SK-N-DZ (cell line): Measurements from ENCODE around the gene DHDH.
"Not testable (repeated sequence)": the region's sequence is repeated elsewhere in the genome, so short reads cannot be mapped to it uniquely, and the experiment has no call there.

Experiments used
- DNase-seq: peaks from one replicate; pipeline ENCODE4 v3.0.0-alpha.2; 2015; ENCODE audit warnings: low spot score

DHDH gene

DNA sequence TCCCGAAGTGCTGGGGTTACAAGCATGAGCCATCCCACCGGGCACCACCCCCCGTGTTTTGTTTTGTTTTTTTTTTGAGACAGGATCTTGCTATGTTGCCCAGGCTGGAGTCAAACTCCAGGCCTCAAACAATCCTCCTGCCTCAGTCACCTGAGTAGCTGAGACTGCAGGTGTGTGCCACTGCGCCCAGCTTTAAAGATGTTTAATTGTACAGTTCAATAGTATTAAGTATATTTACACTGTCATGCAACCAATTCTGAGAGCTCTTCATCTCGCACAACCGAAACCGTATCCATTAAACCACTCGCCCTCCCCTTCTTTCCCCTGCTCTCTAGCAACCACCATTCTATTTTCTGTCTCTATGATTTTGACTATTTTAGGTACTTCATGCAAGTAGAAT, 17.7 kb upstream of the DHDH start:
- no peak for DNase-seq

DNA sequence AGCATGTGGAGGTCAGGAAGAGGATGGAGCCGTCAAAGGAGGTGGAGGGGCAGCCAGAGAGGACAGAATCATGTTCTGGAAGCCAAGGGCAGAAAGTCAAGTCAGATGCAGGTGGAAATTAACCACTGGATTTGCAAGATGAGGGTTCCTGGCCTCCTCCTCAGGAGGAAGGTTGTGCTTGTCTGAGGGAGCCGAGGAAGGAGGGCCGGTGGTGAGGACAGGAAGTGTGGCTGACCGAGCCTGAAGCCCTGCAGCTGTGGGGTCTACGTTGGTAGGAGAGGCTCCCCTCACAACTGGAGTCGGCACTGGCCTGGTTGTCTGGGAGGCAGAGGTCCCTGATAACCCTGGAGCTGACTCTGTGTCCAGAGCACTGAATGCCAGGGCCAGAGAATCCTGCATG, 15.4 kb upstream of the DHDH start:
- DNase-seq, result no peak

DNA sequence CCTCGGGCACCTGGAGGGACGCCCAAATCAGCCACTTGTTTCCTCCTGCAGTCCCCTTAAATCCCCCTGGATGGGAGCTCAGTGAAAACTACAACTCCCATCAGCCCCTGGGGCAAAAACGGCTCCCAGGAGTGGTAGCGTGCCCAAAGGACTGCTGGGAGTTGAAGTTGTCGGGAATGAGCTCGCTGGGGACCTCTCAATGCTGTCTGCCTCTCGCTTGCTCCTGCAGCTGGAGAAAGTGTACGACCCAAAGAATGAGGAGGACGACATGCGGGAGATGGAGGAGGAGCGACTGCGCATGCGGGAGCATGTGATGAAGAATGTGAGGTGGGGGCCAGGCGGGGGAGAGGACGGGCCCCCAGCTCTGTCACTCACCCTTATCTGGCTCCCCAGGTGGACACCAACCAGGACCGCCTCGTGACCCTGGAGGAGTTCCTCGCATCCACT, 14.7 kb upstream of the DHDH start:
- no peak for DNase-seq

DNA sequence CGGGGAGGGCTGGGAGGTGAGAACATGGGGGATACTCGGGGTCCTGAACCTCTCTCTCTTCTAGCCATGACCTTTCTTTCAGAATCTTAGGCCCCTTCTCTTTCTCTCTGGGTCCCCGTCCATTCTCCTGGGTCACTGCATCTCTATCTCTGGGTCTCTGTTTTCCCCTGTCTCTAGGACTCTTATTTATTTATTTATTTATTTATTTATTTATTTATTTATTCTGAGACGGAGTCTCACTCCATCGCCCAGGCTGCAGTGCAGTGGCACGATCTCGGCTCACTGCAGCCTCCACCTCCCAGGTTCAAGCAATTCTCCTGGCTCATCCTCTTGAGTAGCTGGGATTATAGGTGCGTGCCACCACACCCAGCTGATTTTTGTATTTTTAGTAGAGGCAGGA, 14.2 kb upstream of the DHDH start:
- DNase-seq, result not testable (repeated sequence)

DNA sequence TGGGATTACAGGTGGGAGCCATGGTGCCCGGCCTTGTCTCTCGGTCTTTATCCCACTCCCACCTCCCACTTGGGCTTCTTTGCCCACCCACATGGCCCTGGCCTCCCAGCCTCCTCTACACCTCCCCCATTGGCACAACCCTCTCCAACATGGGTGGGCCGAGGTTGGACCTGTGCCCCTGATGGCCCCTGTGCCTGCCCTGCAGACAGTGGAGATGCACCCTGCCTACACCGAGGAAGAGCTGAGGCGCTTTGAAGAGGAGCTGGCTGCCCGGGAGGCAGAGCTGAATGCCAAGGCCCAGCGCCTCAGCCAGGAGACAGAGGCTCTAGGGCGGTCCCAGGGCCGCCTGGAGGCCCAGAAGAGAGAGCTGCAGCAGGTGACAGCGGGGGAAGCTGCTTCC, 12.6 kb upstream of the DHDH start:
- no peak for DNase-seq

DNA sequence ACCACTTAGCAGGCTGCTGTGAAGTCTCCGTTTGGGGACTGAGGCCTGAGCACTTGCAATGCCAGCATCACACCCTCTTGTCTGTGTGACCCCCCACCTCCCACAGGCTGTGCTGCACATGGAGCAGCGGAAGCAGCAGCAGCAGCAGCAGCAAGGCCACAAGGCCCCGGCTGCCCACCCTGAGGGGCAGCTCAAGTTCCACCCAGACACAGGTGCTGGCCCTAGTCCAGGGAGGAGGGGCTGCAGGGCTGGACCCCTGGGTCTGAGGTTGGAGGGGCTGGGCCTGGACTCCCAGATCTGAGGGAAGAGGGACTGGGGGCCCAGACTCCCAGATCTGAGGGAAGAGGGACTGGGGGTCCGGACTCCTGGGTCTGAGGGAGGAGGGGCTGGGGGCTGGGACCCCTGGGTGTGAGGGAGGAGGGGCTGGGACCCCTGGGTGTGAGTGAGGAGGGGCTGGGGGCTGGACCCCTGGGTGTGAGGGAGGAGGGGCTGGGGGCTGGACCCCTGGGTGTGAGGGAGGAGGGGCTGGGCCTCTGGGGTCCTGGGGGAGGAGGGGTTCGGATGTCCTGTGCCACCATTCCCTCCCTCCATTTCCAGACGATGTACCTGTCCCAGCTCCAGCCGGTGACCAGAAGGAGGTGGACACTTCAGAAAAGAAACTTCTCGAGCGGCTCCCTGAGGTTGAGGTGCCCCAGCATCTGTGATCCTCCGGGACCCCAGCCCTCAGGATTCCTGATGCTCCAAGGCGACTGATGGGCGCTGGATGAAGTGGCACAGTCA, 11.6 kb upstream of the DHDH start:
- no peak for DNase-seq

DNA sequence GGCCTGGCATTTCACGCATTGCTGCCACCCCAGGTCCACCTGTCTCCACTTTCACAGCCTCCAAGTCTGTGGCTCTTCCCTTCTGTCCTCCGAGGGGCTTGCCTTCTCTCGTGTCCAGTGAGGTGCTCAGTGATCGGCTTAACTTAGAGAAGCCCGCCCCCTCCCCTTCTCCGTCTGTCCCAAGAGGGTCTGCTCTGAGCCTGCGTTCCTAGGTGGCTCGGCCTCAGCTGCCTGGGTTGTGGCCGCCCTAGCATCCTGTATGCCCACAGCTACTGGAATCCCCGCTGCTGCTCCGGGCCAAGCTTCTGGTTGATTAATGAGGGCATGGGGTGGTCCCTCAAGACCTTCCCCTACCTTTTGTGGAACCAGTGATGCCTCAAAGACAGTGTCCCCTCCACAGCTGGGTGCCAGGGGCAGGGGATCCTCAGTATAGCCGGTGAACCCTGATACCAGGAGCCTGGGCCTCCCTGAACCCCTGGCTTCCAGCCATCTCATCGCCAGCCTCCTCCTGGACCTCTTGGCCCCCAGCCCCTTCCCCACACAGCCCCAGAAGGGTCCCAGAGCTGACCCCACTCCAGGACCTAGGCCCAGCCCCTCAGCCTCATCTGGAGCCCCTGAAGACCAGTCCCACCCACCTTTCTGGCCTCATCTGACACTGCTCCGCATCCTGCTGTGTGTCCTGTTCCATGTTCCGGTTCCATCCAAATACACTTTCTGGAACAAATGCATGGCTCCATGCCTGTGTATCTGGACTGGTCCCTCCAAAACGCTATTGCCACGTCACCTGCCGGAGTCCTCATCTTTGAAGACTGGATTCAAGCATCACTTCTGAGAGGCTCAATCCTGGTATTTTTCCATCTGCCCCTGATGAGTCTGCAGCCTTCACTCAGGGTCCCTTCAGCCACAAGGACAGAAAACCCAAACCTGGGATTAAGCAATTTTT, 10.7 kb upstream of the DHDH start:
- no peak for DNase-seq

DNA sequence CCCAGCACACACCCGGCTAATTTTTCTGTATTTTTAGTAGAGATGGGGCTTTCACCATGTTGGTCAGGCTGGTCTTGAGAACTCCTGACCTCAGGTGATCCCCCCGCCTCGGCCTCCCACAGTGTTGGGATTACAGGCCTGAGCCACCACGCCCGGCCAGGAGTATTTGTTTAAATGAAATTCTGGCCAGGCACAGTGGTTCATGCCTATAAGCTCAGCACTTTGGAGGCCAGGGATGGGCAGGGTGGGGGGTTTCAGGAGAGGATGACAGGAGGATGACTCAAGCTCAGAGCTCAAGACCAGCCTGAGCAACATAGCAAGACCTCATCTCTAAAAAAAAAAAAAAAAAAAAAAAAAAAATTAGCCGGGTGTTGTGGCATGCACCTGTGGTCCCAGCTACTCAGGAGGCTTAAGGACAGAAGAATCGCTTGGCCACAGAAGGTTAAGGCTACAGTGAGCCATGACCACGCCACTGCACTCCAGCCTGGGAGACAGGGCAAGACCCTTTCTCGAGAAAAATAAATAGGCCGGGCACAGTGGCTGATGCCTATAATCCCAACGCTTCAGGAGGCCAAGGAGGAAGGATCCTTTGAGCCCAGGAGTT, 8.2 kb upstream of the DHDH start:
- DNase-seq, result no peak

DNA sequence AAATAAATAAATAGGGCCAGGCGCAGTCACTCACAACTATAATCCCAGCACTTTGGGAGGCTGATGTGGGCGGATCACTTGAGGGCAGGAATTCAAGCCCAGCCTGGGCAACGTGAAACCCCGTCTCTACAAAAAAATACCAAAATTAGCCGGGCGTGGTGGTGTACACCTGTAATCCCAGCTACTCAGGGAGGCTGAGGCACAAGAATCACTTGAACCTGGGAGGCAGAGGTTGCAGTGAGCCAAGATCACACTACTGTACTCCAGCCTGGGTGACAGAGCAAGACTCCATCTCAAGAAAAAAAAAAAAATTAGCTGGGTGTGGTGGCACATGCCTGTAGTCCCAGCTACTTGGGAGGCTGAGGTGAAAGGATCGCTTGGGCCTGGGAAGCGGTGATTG, 7.6 kb upstream of the DHDH start:
- not testable (repeated sequence) for DNase-seq

DNA sequence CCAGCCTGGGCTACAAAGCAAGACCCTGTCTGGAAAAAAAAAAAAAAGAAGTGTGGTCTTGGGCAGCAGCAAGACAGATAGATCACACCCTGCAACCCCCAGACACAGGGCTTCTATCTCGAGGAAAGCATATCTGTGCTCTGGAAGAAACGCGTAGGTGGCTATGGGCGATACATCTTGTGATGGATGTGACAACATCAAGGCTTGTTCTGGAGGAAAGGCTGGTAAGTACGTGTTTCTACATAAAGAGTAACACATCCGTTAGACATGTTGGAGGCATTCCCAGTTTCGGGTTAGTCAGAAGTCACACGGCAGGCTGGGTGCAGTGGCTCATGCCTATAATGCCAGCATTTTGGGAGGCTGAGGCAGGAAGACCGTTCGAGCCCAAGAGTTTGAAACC, 6.6 kb upstream of the DHDH start:
- DNase-seq, result no peak

DNA sequence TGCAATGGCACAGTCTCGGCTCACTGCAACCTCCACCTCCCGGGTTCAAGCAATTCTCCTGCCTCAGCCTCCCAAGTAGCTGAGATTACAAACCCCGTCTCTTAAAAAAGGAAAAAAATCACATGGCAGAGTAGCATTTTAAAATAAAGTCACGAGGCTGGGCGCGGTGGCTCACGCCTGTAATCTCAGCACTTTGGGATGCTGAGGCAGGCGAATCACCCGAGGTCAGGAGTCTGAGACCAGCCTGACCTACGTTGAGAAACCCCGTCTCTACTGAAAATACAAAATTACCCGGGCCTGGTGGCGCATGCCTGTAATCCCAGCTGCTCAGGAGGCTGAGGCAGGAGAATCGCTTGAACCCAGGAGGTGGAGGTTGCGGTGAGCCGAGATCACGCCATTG, 5.8 kb upstream of the DHDH start:
- DNase-seq, result not testable (repeated sequence)

DNA sequence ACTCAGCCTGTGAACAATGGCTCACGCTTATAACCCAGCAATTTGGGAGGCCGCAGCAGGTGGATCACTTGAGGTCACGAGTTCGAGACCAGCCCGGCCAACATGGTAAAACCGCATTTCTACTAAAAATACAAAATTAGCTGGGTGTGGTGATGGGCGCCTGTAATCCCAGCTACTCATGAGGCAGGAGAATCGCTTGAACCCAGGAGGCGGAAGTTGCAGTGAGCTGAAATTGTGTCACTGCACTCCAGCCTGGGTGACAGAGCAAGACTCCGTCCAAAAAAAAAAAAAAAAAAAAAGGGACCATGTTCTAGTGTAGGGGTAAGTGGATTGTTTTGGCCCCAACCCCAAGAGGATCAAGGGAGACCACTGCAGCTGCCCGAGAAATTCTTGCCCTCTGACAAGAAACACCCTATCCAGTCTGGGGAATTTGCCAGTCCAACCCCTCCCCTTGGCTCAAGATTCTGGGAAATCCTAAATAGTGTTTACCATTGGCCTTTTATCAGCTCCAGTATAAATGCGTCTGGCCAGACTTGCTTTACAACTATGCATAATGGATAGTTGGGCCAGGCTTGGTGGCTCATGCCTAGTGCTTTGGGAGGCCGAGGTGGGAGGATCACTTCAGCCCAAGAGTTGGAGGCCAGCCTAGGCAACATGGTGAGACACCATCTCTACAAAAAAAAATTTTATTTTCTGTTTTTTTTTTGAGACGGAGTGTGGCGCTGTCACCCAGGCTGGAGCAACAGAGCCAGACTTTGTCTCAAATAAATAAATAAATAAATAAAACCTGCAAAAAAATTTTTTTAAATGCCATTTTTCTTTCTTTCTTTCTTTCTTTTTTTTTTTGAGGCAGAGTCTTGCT, 5.1 kb upstream of the DHDH start:
- no peak for DNase-seq

DNA sequence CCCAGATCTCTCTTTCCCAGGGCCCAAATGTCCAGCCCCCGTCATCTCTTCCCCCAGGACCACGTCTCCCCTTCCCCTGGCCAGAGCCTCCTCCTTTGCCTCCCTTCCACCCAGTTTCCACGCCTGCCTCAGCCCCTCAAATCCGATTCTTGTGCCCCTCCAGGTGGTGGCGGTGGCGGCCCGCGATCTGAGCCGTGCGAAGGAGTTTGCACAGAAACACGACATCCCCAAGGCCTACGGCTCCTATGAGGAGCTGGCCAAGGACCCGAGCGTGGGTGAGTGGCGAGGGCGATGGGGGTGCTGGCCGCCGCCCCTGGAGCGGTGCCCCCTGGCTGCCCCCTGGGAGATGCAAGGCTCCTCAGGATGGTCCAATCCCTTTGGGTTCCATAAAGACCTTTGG, 1.3 kb downstream of the DHDH start:
- DNase-seq, result peak; percentile 37

DNA sequence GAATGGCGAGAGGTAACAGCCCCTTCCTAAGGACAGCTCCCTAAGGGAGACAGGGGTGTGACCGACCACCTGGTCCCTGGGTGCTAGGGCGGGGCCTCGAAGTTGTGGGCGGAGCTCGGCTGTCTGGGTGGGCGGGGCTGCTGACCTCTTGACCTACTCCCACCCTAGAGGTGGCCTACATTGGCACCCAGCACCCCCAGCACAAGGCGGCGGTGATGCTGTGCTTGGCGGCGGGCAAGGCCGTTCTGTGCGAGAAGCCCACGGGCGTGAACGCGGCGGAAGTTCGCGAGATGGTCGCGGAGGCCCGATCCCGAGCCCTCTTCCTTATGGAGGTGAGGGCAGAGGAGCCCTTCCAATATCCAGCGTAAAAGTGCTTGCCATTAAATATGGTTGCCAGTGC, 2.4 kb downstream of the DHDH start:
- no peak for DNase-seq

DNA sequence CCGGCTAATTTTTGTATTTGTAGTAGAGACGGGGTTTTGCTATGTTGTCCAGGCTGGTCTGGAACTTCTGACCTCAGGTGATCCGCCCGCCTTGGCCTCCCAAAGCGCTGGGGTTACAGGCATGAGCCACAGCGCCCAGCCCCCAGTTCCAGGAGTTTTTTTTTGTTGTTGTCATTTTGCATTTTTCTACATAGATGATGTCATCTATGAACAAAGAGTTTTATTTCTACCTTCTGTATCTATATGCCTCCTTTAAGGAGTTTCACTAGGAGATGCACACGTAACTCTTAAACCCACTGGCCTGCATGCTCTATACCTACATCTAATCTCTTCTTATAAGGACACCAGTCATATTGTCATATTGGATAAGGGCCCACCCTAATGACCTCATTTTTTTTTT, 4.8 kb downstream of the DHDH start:
- DNase-seq, result no peak

DNA sequence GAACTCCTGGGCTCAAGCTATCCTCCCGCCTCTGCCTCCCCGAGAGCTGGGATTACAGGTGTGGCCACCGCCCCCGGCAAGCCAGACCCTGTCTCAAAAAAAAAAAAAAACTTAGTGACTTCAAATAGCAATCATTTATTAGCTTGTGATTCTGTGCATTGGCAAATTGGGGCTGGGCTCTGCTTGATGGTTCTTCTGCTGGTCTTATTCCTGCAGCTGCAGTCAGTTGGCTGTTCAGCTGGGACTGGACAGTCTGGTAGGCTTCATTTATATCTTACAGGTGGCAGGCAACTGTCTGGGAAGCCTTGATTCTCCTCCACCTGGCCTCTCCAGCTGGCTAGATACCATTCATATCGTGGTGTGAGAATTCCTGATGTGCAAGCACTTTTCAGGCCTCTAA, 7.4 kb downstream of the DHDH start:
- DNase-seq, result no peak

DNA sequence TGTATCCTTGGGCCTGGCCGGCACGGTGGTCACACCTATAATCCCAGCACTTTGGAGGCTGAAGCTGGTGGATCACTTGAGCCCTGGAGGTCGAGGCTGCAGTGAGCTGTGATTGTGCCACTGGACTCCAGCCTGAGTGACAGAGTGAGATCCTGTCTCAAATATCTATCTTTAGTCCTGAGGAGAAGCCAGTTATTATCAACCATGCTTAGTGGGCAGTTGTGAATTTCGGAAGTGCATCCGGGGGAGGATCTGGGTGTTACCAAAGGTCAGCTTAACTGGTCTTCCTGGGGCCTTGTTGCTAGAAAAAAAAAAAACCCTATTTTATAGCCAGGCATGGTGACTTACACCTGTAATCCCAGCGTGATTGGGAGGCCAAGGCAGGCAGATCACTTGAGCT, 9.6 kb downstream of the DHDH start:
- no peak for DNase-seq

DNA sequence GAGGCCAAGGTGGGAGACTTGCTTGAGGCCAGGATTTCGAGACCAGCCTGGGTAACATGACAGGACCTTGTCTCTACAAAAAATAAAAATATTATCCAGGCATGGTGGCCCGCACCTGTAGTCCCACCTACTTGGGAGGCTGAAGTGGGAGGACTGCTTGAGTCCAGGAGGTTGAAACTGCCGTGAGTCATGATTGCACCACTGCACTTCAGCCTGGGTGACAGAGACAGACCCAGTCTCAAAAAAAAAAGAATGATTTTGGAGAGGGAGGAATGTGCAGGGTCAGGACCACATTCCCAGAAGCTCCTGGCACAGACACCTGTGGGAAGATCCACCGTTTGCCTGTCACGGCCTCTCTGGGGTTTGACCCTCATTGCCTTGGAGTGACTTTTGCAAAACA, 11.9 kb downstream of the DHDH start:
- no peak for DNase-seq

DNA sequence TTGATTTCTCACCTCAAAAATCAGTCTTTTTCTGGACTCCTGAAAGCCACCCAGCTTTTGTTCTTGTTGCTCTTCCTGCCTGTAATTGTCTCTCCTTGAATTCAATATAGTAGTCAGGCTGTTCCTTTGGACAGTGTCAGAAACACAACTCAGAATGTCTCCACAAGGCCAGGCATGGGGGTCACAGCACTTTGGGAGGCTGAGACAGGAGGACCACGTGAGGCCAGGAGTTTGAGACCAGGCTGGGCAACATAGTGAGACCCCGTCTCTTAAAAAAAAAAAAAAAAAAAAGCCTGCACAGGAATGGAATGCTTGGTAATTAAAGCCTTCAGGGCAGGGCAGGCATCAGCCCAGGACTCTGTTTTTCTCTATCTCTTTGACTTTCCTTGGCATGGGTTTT, 12.3 kb downstream of the DHDH start:
- no peak for DNase-seq

DNA sequence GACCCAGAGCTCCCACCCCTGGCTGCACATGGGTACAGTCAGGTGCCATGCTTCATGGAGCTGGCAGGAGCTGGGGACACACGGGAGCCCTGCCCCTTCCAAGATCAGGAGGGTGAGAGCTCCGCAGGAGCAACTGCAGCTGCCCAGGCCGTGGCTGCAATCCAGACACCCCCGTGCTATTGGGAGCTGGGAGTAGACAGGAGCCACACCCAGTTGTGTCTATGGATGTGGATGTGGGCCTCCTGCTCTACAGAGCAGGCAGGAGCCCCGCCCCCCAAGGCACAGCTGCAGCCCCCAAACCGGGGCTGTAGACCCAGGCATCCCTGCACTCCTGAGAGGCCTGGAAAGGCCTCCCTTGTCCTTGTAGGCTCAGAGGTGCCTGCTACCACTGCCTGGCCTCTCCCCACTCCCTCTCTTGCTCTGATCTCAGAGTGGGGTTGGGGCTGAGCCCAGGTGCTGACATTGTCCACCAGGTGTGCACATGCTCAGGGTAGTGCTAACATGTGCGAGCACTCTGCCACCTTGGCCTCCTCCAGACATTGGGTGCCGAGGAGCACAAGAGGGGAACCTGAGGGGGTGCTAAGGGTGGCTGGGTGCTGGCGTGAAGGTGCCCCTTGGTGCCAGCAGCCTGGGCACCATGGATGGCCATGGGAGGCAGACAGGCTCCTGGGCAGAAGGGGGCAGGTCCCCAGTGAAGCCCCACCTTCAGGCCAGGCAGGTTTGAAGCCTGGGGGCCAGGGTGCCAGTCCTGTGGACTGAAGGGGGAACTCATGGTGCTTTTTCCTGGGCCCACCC, 13.2 kb downstream of the DHDH start:
- no peak for DNase-seq

DNA sequence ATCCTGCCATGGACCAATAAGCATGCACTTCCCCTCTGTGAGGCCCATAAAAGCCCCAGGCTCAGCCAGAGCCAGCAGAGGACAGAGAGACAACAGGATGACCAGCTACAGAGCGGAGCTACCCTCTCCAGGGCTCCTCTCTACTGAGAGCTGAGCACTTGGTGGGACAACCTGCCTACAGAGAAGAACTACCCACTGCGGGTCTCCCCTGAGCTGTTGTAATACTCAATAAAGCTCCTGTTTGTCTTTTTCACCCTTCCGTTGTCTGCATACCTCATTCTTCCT, 13.7 kb downstream of the DHDH start:
- no peak for DNase-seq
